D341Med (cell line): Measurements from ENCODE around the gene MGAT1.

ENCODE experiments used
- DNase-seq: peaks from one replicate; pipeline ENCODE4 v3.0.0; 2012; ENCODE audit warnings: low spot score

MGAT1 gene

DNA sequence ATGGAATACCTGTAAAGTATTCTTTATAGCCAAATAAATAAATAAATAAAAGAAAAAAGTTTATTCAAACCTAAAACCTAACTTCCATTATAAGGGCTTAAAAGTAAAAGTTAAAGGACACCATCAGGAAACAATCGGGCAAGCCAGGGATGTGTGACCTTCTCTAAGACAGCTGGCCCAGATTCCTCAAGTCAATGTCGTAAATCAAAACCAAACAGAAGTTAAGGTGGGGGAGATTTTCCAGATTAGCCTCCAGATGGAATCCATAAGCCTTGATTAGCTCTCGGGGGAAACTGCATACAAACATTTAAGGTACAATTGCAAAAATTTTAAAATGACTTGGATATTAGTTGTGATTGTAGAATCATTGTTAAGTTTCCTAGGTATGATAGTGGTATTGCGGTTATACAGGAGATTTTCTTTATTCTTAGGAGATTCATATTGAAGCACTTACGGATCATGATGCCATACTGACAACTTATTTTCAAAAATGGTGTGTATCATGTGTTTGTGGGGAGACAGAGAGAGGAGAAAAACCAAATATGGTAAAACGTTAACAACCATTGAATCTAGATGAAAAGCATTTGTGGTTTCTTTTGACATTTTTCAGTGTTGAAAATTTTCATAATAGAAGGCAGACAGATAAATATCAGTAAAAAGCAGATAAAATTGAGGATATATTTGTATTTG, 21.5 kb upstream of the MGAT1 start:
- no peak for DNase-seq

DNA sequence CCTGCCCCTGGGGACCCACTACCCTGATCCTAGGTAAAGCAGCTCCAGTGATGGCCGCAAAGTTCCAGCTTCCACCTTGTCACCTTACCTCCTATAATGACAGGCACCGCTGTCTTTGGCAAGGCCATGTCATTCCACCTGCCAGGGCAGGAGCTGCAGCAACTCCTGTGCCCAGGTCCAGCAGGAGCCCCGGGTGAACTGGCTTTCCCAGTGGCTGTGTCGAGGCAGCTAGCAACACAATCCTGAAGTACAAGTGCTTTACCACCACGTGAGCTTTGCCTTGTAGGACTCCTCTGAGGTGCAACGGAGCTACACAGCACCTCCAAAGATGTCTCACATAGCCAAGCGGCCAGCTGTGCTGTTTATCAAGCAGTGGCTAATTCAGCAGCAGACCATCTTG, 20.7 kb upstream of the MGAT1 start:
- no peak for DNase-seq

DNA sequence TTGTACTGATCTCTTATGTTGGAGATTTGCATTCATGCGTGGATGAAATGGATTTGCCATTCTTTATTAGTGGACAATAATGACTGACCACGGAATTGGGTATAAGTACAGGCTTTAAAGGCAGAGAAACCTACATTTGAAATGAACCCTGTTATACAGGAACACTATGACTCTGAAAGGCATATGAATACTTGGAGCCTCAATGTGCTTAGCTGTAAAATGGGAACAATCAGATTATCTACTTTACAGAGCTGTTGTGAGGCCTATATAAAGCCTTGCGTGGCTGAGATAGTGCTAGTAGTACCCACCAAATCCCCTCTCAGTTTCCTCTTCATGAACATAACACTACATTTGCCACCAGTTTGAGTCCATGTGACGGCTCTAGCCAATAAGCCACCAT, 18.9 kb upstream of the MGAT1 start:
- no peak for DNase-seq

GRCh38 chr5:180820788-180821321, 18.2 kb upstream of the MGAT1 start:
- DNase-seq: no peak

GRCh38 chr5:180818677-180819341, 16.2 kb upstream of the MGAT1 start:
- no peak for DNase-seq

- no peak for DNase-seq
These were observed 15.5 kb upstream of the MGAT1 start for GRCh38 chr5:180817893-180818674.

DNA sequence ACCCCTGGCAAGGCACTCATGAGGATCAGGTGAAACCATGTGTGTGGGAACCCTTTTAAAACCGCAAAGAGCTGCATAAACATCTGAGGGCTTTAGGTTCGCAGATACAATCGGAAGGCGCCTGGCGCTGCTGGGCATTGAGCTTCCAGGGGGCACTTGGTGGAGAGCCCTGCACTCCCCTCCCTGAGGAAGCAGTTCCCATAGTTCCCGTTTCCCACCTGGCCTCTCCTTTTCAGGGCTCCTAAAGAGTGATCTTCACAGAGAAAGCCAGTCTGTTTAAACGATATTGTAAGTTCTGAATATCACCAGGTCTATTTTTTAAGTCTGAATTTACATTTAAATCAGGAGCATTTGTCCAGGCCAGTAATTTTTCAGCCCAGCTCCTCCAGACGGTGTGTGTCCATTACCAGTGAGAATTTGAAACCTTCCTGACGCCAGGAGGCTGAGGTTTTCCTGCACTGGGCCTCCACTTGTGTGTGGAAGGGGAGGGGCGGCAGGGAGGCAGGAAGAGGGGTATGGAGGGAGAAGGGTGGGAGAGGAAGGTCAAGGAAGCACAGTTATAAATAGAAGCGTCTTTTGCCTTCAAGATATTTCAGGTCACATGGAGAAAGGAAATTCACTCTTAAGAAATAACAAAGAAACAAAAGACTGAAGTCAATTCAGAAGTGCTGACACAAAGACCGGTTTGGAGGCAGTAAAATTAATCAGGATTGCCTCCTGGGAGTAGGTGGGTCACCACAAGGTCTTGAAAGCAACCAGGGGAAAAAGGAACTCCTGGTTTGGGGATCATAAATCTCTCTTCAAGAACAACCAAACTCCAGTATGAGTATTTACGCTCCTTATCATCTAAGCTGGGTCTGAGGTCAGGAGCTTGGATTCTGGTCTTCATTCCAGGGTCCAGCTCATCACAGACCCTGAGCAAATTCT, 14.3 kb upstream of the MGAT1 start:
- DNase-seq: no peak

DNA sequence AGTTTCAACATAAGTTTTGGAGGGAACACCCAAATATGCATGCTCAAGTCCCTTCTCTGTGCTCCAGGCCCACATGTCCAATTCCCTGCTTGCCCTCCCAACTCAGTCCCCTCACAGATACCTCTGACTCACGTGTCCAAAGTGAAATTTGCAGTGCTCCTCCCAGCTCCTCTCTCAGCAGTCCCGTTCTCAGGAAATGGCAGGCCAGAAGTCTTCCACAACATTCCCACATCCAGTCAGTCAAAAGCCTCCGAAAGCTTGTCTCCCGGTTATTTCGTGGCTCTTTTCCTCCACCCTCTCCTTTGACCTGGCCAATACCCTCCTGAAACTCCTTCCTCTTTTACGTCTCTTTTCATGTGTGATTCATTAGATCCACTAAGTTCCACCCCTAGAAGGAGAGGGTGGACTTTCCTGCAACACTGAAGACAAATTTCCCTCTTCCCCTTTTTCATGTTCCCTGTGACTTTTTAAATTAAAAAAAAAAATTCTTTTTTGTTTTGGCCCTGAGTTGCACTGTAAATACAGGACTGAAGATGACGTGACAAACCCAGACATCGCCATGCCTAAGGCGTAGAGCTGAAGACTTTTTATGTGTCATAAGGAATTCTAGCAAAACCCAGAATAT, 12.8 kb upstream of the MGAT1 start:
- DNase-seq: no peak

DNA sequence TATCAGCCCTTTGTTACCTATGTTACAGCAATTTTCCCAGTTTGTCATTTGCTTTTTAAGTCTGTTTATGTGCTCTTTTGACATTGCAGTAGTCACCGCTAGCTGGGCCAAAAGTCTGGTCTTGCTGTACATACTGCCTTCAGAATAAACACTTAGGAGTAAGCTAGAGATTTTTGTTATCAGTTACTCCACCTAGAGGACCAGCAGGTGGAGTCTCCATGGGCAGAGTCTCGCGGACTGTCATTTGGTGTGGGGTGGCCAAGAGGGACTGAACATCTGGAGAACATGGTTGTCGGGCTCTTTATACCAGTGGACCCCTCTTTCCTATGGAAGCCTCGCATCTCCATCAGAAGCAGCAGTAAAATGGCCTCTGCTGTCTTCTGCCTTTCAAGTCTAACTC, 10.8 kb upstream of the MGAT1 start:
- no peak for DNase-seq

GRCh38 chr5:180811623-180812124, 9.1 kb upstream of the MGAT1 start:
- no peak for DNase-seq

- no peak for DNase-seq
These were observed 8.5 kb upstream of the MGAT1 start for GRCh38 chr5:180810959-180811622.

GRCh38 chr5:180810210-180810958, 7.8 kb upstream of the MGAT1 start:
- peak; percentile 94 for DNase-seq

DNA sequence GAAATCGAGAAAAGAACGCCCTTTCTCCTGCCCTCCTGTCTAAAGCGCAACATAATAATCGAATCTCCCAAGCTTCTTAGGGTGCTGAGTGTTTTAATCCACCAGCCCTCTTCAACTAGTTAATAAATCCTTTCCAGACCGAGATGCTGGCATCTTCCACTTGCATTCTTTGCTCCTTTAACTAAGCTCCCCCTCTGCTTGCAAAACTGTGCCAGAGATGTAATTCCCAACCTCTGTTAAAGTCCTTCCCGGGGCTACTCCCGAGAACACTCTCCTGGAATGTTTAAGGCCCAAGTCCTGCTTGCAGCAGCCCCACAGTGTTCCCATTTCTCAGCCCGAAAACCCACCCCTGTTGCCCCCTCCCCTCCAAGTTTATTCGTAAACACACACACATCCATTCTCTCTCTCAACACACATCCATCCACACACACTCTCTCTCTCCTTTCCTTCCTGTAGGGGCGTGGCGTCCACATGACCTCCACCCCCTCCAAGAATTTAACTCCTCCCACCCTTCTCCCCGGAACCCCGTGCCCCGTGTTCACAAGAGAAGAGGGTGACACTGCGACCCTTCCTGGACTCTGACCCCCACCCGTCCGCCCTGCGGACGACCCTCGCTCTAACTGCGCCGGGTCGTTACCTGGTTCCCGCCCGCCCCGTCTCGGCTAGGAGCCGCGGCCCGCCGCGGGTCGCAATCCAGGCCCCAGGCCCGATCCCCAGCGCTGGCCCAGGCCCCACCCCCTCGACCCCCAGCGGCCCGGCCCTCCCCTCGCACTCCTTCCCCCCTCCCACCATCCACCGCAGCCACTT, 7.0 kb upstream of the MGAT1 start:
- peak; percentile 94 for DNase-seq

- DNase-seq: no peak
These were observed 5.9 kb upstream of the MGAT1 start for GRCh38 chr5:180808461-180809000.

GRCh38 chr5:180807654-180808414, 5.2 kb upstream of the MGAT1 start:
- DNase-seq: no peak

DNA sequence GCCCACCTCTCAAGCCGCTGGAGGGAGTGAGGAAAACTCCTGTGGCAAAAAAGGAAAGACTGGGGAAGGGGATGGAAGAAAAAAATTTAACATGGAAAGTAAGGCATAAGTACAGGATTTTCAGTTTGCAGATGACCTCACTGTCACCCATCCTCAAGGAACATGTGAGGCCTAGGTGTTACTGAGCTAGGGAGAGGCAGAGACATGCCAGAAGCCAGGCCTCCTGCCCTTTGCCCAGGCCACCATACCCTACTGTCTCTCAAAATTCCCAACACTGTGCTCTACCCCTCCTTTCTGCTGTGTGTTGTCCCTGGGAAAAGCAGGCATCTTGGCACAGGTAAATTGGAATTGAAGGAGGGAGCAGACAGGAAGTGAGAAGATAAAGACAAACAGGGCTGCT, 4.4 kb upstream of the MGAT1 start:
- no peak for DNase-seq

GRCh38 chr5:180806351-180807011, 3.9 kb upstream of the MGAT1 start:
- no peak for DNase-seq
